ENCODE measurements around the gene ADAMTS19. TPM values are rescaled to one million over a fixed set of nuclear protein-coding genes. Genes with fewer than 3 reads are reported as not detected.
"Not testable (repeated sequence)": the region's sequence is repeated elsewhere in the genome, so short reads cannot be mapped to it uniquely, and the experiment has no call there.

ADAMTS19 gene
- total RNA-seq, 1 donor, result 9.5 TPM

DNA sequence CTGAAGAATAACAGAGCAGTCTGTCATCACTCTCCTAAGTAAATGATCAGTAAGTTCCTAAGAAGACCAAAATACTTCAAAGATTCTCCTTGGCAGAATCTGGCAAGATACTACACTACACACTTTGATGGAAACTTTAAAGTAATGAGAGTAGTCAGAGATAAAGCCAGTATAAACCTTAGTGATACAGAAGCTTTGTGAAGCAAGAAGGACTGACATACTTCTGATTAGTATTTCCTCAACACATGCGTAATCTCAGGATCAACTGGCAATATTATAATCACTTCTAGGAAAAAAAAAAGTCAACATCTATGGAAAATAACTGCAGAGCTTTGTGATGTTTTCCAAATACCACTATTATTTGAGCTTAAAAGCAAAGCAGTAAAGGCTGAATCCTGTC lies 34.0 kb upstream of the ADAMTS19 start:
- peak; percentile 28 for DNase-seq (ENCODE audit: low read depth)
- no peak overlapping the region for H3K4me3 ChIP-seq (ENCODE audit: low read depth, low read length)
- TF ChIP-seq, protein P1, sequence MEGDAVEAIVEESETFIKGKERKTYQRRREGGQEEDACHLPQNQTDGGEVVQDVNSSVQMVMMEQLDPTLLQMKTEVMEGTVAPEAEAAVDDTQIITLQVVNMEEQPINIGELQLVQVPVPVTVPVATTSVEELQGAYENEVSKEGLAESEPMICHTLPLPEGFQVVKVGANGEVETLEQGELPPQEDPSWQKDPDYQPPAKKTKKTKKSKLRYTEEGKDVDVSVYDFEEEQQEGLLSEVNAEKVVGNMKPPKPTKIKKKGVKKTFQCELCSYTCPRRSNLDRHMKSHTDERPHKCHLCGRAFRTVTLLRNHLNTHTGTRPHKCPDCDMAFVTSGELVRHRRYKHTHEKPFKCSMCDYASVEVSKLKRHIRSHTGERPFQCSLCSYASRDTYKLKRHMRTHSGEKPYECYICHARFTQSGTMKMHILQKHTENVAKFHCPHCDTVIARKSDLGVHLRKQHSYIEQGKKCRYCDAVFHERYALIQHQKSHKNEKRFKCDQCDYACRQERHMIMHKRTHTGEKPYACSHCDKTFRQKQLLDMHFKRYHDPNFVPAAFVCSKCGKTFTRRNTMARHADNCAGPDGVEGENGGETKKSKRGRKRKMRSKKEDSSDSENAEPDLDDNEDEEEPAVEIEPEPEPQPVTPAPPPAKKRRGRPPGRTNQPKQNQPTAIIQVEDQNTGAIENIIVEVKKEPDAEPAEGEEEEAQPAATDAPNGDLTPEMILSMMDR (IDR thresholded peaks at IDR 0.05; ENCODE audit: insufficient read depth, low read depth, low read length), result no peak

DNA sequence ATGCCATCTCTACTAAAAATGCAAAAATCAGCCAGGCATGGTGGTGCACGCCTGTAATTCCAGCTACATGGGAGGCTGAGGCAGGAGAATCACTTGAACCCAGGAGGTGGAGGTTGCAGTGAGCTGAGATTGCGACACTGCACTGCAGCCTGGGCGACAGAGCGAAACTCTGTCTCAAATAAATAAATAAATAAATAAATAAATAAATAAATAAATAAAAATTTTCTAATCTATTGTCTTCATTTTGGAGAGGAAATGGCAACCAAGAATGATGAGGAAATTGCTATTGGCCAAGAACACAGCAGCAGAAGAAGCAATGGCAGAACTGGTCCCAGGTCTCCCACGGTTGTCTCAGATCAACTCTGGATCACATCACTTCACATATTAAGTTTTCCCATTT lies 31.5 kb upstream of the ADAMTS19 start:
- DNase-seq (ENCODE audit: low read depth); H3K4me3 ChIP-seq (ENCODE audit: low read depth, low read length): not testable (repeated sequence)

DNA sequence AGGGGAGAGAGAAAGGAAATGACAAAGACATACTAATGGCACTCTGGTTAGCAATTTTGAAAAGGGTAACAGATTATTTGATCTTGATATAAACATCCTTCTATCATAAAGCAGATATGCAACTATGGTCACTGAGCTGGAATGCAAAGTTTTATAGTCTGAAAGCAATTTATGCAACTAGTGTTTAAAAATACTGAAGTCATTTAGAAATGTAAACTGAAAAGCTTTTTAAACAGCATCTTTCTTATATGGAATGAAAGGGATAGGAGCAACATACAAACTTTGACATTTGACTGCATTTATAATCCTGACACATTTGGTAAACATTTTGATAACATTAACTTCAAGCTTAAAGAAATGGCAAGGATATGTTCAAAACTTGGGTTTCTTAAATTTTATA lies 28.7 kb upstream of the ADAMTS19 start:
- peak; percentile 62 for DNase-seq (ENCODE audit: low read depth)
- no peak overlapping the region for H3K4me3 ChIP-seq (ENCODE audit: low read depth, low read length)
- TF ChIP-seq, protein P1 (IDR thresholded peaks at IDR 0.05; ENCODE audit: insufficient read depth, low read depth, low read length), result no peak

DNA sequence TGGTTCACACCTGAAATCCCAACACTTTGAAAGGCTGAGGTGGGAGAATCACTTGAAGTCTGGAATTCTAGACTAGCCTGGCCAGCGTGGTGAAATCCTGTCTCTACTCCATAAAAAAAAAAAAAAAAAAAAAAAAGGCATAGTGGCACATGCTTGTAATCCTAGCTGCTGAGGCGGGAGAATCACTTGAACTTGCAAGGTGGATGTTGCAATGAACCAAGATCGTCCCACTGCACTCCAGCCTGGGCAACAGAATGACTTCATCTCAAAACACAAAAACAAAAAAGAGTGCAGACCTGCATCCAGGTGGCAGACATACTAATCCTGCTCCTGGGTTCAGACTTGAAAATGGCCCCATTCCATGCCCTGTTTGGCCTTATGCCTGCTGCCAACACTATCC lies 21.8 kb upstream of the ADAMTS19 start:
- no peak for DNase-seq (ENCODE audit: low read depth)
- TF ChIP-seq, protein P1 (IDR thresholded peaks at IDR 0.05; ENCODE audit: insufficient read depth, low read depth, low read length), result no peak
- H3K4me3 ChIP-seq (ENCODE audit: low read depth, low read length), result no peak overlapping the region

DNA sequence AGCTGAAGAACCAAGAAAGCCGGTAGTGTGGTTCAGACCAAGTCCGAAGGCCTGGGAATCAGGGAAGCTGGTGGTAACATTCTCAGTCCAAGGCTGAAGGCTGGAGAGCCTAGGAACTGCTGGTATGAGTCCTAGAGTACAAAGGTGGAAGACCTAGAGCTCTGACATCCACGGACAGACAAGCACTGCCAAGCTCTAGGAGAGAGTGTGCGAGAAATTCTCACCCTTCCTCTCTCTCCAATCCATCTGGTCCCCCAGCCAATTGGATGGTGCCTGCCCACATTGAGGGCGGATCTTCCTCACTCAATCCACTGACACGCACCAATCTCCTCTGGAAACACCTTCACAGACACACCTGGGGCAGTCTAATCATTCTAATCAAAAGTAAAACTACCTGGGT lies 19.7 kb upstream of the ADAMTS19 start:
- TF ChIP-seq, protein P1 (IDR thresholded peaks at IDR 0.05; ENCODE audit: insufficient read depth, low read depth, low read length), result no peak
- no peak overlapping the region for H3K4me3 ChIP-seq (ENCODE audit: low read depth, low read length)
- no peak for DNase-seq (ENCODE audit: low read depth)

DNA sequence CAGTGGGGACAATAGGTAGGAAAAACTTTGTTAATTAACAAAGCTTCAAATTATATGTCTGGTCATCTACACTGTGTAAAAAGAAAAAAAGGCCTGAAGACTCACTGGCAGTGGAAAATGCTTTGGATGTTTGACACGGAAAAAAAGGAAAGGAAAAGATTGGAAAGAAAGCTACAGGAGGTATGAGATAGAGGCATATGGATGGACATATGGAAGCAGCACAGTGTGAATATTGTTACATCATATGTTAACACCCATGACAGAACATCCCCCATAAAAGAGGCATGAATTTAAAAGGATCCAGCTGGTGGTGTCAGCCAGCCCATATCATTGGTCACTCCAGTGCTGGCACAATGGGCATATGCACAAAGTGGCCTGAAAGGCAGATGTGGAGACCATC lies 19.0 kb upstream of the ADAMTS19 start:
- DNase-seq (ENCODE audit: low read depth), result no peak
- TF ChIP-seq, protein P1 (IDR thresholded peaks at IDR 0.05; ENCODE audit: insufficient read depth, low read depth, low read length), result no peak

DNA sequence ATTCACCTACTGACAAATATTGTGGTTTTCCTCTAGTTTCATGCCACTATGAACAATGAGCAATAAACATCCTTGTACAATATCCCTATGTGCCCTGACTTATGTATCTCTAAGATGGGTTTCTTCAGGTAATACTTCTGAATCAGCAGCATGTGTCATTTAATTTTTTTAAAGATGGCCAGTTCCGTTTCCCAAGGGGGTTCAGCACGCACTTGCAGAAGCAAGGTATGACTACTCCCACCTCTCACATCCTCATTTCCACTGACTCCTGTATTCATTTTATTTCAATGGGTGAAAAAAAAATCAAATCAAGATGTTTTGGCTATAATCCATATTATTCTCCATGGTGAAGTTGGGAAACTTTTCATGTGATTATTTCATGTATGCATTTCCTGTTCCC lies 14.7 kb upstream of the ADAMTS19 start:
- H3K4me3 ChIP-seq (ENCODE audit: low read depth, low read length), result no peak overlapping the region
- DNase-seq (ENCODE audit: low read depth), result no peak
- TF ChIP-seq, protein P1 (IDR thresholded peaks at IDR 0.05; ENCODE audit: insufficient read depth, low read depth, low read length), result no peak

More for the DNA sequence above, 19.0 kb upstream of the ADAMTS19 start:
- no peak overlapping the region for H3K4me3 ChIP-seq (ENCODE audit: low read depth, low read length)

All from fibroblast of villous mesenchyme (primary cell).